LHCN-M2 (cell line): ENCODE data around the gene ATG4D. TPM values are rescaled to one million over a fixed set of nuclear protein-coding genes. Genes with fewer than 3 reads are reported as not detected.

Source experiments
- DNase-seq: peaks from one replicate; pipeline ENCODE4 v3.0.0-alpha.2; 2012; ENCODE audit warnings: low read depth
- total RNA-seq: library from RNA; depleted of rRNA; stranded (reverse); fragments of >200 nt; gene quantifications from 2 replicates; pipeline ENCODE4 v1.2.3, GENCODE V29; 2014; rRNA removed

Gene ATG4D
- total RNA-seq, 1 experiment from 2014 or later: 35.0 TPM

- DNase-seq: no peak
Observed at GRCh38 chr19:10575011-10575716, 31.5 kb downstream of the ATG4D start.

GRCh38 chr19:10577951-10578350 is 34.2 kb downstream of the ATG4D start:
- DNase-seq: no peak

GRCh38 chr19:10580979-10581631 is 37.4 kb downstream of the ATG4D start:
- peak; percentile 89 for DNase-seq

GRCh38 chr19:10582091-10582490 is 38.4 kb downstream of the ATG4D start:
- no peak for DNase-seq

GRCh38 chr19:10583036-10583776 is 39.5 kb downstream of the ATG4D start:
- no peak for DNase-seq

GRCh38 chr19:10586396-10586795 is 42.7 kb downstream of the ATG4D start:
- no peak for DNase-seq

- DNase-seq: no peak
Observed at GRCh38 chr19:10587022-10587838, 43.5 kb downstream of the ATG4D start, which contains the start of gene AP1M2. Gene AP1M2, minus strand, starts transcription at chr19:10587312. Its CDS starts 81 bp downstream, at chr19:10587231.

GRCh38 chr19:10587839-10588150 is 44.1 kb downstream of the ATG4D start:
- DNase-seq: no peak

- no peak for DNase-seq
Observed at GRCh38 chr19:10593148-10593547, 49.4 kb downstream of the ATG4D start.

- no peak for DNase-seq
Observed at GRCh38 chr19:10593820-10594637, 50.3 kb downstream of the ATG4D start.

- no peak for DNase-seq
Observed at GRCh38 chr19:10600149-10600548, 56.4 kb downstream of the ATG4D start.

- no peak for DNase-seq
Observed at GRCh38 chr19:10601999-10602329, 58.3 kb downstream of the ATG4D start.

GRCh38 chr19:10602330-10603083 is 58.8 kb downstream of the ATG4D start:
- DNase-seq: peak; percentile 64

Other genes starting within 250 kb of the ATG4D start
- 1.9 and 3.4 TPM in 2 replicates for gene ZGLP1, start 234.1 kb upstream of the ATG4D start, total RNA-seq
- gene FDX2, start 227.9 kb upstream of the ATG4D start, total RNA-seq: 61.0 and 64.5 TPM in 2 replicates
- 26.8 and 37.4 TPM in 2 replicates for gene RAVER1, start 210.4 kb upstream of the ATG4D start, total RNA-seq
- 6.7 and 9.0 TPM in 2 replicates for gene ICAM3, start 204.3 kb upstream of the ATG4D start, total RNA-seq
- gene TYK2, start 163.3 kb upstream of the ATG4D start, total RNA-seq: 78.5 and 97.8 TPM in 2 replicates
- gene CDC37, start 140.4 kb upstream of the ATG4D start, total RNA-seq: 311 and 327 TPM in 2 replicates
- 1.9 and 2.0 TPM in 2 replicates for gene PDE4A, start 123.4 kb upstream of the ATG4D start, total RNA-seq
- 84.3 and 84.6 TPM in 2 replicates for gene KEAP1, start 40.5 kb upstream of the ATG4D start, total RNA-seq
- gene S1PR5, start 26.5 kb upstream of the ATG4D start, total RNA-seq: not detected in 2 replicates
- gene KRI1, start 22.1 kb downstream of the ATG4D start, total RNA-seq: 21.7 and 22.0 TPM in 2 replicates
- 19.1 and 19.4 TPM in 2 replicates for gene CDKN2D, start 25.1 kb downstream of the ATG4D start, total RNA-seq
- not detected in 2 replicates for gene AP1M2, start 43.4 kb downstream of the ATG4D start, total RNA-seq
- 104 and 112 TPM in 2 replicates for gene SLC44A2, start 81.6 kb downstream of the ATG4D start, total RNA-seq
- 143 and 172 TPM in 2 replicates for gene ILF3, start 110.4 kb downstream of the ATG4D start, total RNA-seq
- gene QTRT1, start 157.5 kb downstream of the ATG4D start, total RNA-seq: 37.8 and 41.4 TPM in 2 replicates
- 75.3 and 80.3 TPM in 2 replicates for gene DNM2, start 174.2 kb downstream of the ATG4D start, total RNA-seq